H54 (cell line): ENCODE measurements around the gene NELFA.
"Not testable (repeated sequence)": the region's sequence is repeated elsewhere in the genome, so short reads cannot be mapped to it uniquely, and the experiment has no call there.

ENCODE experiments used
- DNase-seq: peaks from one replicate; pipeline ENCODE4 v3.0.0; 2011; ENCODE audit warnings: low spot score, mixed read lengths; ENCODE audit not compliant: insufficient read length
- FAIRE-seq: peaks from 3 replicates; lab custom pipeline; 2011; peaks lifted over from hg19 to GRCh38; lab: Jason Lieb, UNC
- POLR2A ChIP-seq: IDR thresholded peaks from 2 replicates; pipeline ENCODE4 v1.6.1; 2011; ENCODE audit warnings: low read depth, mild to moderate bottlenecking, low read length

NELFA gene

DNA sequence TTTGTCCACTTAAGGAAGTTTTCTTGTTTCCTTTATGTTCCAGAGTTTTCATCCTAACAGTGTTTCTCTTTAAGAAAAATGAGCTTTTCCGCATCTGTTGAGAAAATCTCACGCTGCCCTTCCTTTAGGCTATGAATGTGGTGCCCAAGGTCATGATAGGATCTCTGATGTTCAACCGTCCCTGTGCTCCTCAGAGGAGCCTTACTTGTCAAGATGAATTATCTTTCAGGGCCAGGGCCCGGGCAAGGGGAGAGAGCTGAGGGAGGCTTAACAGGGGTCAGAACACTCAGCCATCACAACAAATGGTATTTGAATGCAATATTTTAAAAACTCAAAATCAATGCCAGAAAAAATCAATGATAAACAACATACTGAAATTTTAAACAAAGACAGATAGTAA, 6.2 kb upstream of the NELFA start:
- DNase-seq: no peak
- FAIRE-seq: no peak
- TF ChIP-seq POLR2A: no peak

DNA sequence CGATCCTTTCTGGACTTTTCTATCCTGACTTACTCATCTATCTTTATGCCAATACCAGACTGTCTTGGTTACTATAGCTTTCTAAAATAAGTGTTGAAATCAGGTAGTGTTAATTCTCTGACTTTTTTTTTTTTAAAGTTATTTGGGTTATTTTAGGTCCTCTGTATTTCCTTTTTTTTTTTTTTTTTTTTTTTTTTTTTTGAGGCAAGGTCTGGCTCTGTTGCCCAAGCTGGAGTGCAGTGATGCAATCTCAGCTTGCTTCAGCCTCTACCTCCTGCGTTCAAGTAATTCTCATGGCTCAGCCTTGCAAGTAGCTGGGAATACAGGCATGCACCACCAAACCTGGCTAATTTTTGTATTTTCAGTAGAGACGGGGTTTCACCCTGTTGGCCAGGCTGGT, 2.8 kb upstream of the NELFA start:
- no peak for DNase-seq
- FAIRE-seq: no peak
- no peak for TF ChIP-seq POLR2A

DNA sequence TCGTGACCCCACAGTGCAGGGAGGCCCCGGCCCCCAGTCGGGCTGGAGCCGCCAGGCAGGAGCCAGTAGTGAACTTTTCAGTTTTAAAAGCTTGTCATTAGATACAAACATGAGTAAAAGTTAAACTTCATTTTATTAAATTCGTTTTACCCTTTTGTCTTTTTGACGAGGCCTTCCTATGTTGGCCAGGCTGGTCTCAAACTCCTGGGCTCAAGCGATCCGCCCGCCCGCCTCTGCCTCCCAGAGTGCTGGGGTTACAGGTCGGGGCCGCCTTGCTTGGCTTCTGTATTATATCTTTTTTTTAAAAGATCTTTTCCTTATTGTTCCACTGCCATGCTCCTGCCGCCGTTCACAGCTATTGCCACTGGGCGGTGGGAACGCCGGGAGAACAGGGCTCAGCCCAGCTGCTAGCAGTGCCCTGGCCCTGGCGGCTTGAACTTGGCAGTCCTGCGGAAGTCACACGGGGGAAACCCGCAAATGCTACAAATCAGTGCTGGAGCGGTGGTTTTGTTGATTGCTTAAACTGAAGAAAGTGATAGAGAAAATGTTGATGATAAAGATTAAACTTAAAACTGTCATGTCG, 968 bp upstream of the NELFA start:
- no peak for TF ChIP-seq POLR2A
- FAIRE-seq: no peak
- DNase-seq: no peak

DNA sequence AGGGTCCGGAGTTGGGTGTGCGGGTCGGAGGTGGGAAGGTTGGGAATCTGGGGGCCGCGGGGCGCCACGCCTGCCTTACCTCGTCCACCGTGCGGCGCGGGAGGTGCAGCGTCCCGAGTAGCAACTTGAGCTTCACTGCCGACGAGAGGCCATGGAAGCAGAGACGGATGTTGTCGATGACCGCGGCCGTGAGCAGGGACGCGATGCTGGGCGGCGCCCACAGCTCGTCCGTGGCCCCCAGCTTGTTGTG, 178 bp downstream of the NELFA start:
- DNase-seq: no peak
- no peak for FAIRE-seq
- peak; percentile 83; the same call in 1 of the 2 replicates for TF ChIP-seq POLR2A

DNA sequence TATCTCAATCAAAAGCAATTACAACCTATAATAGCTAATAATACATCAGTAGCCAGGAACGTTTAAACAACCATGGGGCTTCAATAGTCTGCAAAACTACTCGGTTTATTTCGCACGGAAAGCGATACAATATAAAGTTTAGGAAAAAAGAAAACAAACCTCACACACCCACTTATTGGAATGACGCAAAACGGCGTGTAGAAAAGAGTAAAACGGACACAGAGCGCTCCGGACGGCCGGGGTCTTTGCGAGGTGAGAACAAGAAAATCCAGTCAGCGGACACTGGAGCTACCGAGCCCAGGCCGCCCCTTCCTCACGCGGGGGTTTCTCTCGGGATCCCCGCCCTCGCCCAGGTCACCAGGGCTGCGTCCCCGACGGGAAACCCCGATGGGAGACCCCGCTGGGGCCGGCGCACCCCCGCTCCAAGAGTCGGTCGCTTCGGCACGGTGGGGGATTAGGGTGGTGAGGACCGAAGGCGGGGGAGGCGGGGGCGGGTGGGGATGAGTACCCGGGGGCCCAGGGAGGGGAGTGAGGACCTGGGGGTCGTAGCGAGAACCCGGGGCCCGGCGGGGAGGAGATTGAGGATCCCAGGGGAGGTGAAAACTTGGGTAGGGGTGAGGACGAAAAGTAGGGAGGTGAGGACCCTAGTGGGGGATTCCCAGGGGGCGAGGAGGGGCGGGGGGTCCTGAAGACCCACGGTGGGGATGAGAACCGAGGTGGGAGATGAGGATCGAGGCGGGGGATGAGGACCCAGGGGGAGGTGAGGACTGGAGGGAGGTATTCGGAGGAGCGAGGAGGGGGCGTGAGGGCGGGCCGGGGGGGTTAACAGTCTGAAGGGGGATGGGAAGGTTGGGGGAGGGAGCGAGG, 737 bp downstream of the NELFA start:
- no peak for TF ChIP-seq POLR2A
- no peak for DNase-seq
- FAIRE-seq: no peak

DNA sequence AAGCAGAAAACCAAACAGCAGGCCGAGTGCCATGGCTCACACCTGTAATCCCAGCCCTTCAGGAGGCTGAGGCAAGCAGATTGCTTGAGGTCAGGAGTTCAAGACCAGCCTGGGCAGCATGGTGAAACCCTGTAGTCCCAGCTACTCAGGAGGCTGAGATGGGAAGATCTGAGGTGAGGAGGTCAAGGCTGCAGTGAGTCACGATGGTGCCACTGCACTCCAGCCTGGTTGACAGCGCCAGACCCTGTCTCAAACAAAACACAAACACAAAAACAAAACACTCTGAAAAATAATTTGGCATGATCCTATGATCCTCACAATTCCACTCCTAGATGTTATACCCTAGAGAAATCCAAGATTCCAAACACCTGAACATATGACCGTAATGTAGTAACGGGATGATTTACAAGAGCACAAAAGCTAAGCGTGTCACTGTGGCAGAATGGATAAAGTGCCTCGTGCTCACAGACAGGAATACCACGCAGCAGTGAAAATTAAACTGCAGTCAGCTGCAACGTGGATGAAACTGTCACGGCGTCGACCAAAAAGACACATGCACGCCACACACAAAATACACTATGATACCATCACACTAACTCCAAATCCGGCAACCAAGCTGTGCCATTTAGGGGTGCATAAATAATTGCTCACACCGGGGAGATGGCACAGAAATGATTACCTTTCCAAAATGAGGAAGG, 1.7 kb downstream of the NELFA start:
- FAIRE-seq (no peak), DNase-seq (no peak)
- no peak for TF ChIP-seq POLR2A

DNA sequence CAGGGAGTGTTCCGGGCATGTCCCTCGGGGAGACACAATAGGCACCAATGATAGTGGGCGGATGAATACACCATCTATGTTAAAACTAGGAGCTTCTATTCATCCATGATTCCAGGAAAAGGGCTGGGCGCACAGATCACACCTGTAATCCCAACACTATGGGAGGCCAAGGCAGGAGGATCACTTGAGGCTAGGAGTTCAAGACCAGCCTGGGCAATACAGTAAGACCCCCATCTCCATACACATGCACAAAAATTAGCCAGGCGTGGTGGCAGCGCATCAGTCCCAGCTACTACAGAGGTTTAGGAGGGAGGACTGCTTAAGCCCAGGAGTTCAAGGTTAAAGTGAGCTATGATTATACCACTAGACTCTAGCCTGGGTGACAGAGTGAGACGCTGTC, 2.4 kb downstream of the NELFA start:
- TF ChIP-seq POLR2A: no peak
- DNase-seq (no peak), FAIRE-seq (no peak)

DNA sequence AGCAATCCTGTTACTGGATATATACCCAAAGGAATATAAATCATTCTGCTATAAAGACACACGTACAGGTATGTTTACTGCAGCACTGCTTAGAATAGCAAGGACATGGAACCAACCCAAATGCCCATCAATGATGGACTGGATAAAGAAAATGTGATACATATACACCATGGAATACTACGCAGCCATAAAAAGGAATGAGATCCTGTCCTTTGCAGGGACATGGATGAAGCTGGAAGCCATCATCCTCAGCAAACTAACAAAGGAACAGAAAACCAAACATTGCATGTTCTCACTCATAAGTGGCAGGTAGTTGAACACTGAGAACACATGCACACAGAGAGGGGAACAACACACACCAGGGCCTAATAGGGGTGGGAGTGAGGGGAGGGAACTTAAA, 5.4 kb downstream of the NELFA start:
- FAIRE-seq, DNase-seq: not testable (repeated sequence)

DNA sequence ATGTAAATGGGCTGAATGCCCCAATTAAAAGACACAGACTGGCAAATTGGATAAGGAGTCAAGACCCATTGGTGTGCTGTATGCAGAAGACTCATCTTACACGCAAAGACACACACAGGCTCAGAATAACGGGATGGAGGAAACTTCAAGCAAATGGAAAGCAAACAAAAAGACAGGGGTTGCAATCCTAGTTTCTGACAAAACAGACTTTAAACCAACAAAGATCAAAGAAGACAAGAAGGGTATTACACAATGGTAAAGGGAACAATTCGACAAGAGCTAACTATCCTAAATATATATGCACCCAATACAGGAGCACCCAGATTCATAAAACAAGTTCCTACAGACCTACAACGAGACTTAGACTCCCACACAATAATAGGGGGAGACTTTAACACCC, 9.5 kb downstream of the NELFA start:
- DNase-seq, FAIRE-seq: not testable (repeated sequence)

DNA sequence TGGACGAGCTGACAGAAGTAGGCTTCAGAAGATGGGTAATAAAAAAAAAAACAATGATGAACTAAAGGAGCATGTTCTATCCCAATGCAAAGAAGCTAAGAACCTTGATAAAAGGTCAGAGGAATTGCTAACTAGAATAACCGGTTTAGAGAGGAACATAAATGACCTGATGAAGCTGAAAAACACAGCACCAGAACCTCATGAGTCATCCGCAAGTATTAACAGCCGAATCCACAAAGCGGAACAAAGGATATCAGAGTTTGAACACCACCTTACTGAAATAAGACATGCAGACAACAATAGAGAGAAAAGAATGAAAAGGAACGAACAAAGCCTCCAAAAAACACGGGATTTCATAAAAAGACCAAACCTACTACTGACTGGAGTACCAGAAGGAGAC, 10.5 kb downstream of the NELFA start:
- FAIRE-seq (no peak), DNase-seq (no peak)
- TF ChIP-seq POLR2A: no peak

DNA sequence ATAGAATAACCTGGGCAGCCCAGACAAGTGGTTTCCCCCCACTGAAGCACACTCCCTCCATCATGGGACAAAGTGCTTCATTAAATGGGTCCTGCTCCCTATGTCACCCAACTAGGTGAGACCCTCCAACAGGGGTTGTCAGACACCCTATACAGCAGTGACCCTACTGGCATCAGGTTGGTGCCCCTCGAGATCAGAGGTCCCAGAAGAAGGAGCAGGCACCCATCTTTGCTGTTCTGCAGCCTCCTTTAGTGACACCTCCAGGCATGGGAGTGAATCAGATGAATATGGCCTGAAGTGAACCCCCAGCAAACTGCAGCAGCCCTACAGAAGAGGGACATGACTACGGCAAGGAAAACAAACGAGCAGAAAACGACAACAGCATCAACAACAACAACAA, 11.1 kb downstream of the NELFA start:
- FAIRE-seq (no peak), DNase-seq (no peak)
- no peak for TF ChIP-seq POLR2A

DNA sequence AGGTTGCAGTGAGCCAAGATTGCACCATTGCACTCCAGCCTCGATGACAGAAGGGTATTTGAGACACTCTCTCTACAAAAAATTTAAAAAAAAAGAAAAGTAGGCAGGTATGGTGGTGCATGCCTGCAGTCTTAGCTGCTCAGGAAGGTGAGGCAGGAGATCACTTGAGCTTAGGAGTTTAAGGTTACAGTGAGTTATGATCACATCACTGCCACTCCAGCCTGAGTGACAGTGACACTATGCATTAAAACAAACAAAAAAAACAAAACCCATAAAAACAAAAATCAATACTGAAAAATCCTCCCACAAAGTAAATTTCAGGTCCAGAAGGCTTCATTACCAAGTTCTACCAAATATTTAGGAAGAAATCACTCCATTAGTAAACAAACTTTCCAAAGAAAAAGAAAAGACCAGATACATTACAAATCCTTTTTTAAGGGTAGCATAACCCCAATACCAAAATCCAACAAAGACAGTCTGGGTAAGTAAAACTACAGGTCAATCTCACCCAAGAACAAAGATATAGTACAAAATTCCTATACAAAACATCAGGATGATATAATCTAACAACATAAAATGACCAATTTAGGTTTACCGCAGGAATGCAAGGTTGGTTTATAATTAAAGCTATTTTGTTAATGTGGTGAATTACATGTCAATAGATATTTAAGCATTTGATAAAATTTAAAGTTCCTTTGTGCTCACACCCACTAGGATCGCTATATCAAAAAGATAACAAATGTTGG, 11.7 kb downstream of the NELFA start:
- no peak for FAIRE-seq

DNA sequence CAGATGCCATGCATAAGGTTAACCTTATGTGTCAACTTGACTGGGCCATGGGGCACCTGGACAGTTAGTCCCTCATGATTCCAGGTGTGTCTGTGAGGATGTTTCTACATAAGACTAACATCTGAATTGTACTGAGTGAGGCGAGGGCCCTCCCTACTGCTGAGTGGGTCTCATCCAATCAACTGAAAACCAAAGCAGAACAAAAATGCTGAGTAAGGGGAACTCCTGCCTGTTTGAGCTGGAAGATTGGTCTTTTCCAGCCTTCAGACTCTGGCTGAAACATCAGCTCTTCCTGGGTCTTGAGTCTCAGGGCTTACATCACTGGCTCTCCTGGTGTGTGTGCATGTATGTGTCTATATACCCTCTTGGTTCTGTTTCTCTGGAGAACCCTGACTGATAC, 13.8 kb downstream of the NELFA start:
- DNase-seq: no peak

More for the DNA sequence above, 11.7 kb downstream of the NELFA start:
- no peak for DNase-seq
- no peak for TF ChIP-seq POLR2A

DNA sequence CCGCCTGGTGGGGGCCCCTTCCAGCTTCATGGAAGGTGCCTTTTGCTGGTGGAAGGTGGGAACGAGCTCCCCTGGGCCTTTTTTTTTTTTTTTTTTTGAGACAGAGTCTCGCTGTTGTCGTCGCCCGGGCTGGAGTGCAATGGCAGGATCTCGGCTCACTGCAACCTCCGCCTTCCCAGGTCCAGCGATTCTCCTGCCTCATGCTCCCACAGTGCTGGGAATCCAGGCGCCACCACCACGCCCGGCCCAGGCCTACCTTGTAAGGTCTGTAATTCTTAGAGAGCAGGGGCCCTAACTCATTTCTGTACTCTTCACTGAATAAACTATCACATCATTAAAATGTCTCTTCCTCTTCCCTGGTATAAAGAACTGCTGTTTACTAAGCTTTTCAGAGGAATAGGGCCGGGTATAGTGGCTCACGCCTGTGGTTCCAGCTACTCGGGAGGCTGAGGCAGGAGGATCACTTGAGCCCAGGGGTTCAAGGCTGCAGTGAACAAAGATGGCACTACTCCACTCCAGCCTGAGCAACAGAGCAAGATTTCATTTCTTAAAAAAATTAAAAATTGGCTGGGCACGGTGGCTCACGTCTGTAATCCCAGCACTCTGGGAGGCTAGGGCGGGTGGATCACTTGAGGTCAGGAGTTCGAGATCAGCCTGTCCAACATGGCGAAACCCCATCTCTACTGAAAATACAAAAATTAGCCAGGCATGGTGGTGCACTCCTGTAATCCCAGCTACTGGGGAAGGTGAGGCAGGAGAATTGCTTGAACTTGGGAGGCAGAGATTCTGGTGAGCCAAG, 14.9 kb downstream of the NELFA start:
- not testable (repeated sequence) for FAIRE-seq

More for the DNA sequence above, 13.8 kb downstream of the NELFA start:
- no peak for FAIRE-seq
- no peak for TF ChIP-seq POLR2A

More for the DNA sequence above, 14.9 kb downstream of the NELFA start:
- not testable (repeated sequence) for DNase-seq
